Spinal cord (tissue), 10 donors: ENCODE data around the gene SCAP. TPM values are rescaled to one million over a fixed set of nuclear protein-coding genes. Genes with fewer than 3 reads are reported as not detected.

Source experiments
- DNase-seq, 6 donors: peaks; one replicate each; pipeline versions ENCODE4 v3.0.0 to v3.0.0-alpha.2; 2013 to 2015; ENCODE audit warnings: low spot score in 6 of 6, low read depth in 4 of 6
- H3K27ac ChIP-seq: one replicate; pipeline ENCODE4 v1.5.1; 2013; ENCODE audit warnings: low read depth, low read length, control low read depth
- H3K27me3 ChIP-seq: one replicate; pipeline ENCODE4 v1.6.1; 2013; ENCODE audit warnings: low read length; ENCODE audit not compliant: control insufficient read depth, insufficient read depth
- H3K36me3 ChIP-seq: one replicate; pipeline ENCODE4 v1.6.1; 2013; ENCODE audit warnings: low read length; ENCODE audit not compliant: control insufficient read depth, insufficient read depth
- H3K4me1 ChIP-seq: one replicate; pipeline ENCODE4 v1.6.1; 2013; ENCODE audit warnings: low read length; ENCODE audit not compliant: control insufficient read depth, insufficient read depth
- H3K4me3 ChIP-seq: one replicate; pipeline ENCODE4 v1.5.1; 2013; ENCODE audit warnings: low read depth, low read length, control low read depth
- H3K9me3 ChIP-seq: one replicate; pipeline ENCODE4 v1.6.1; 2013; ENCODE audit warnings: low read length; ENCODE audit not compliant: control insufficient read depth, insufficient read depth
- WGBS: methylation state at CpG from one replicate; pipeline ENCODE4 v1.1.5; 2013; ENCODE audit warnings: missing lambda C conversion rate; ENCODE audit not compliant: insufficient coverage; 5-methylcytosine and 5-hydroxymethylcytosine counted together
- polyA plus RNA-seq, 2 donors: library from polyadenylated mRNA; unstranded; fragments of 120-200 nt; gene quantifications; one replicate each; pipeline ENCODE4 v1.2.1, GENCODE V29; 2013; ENCODE audit not compliant: insufficient read length in 2 of 2
- total RNA-seq, 2 donors: library from RNA; depleted of rRNA in 1 of 2; stranded (reverse); fragments of 120-200 nt in 1 of 2; fragments of >200 nt in 1 of 2; gene quantifications; one replicate each; pipeline versions ENCODE4 v1.2.3 to v1.2.4, GENCODE V29; 2013 to 2014
- donor health status: healthy.

Gene SCAP
- total and polyA plus RNA-seq, 4 donors = 63.9 to 99.5 (median 93.4) TPM

- no peaks in the 10 kb centered on the region for H3K9me3 ChIP-seq
- H3K27me3 ChIP-seq = no peaks in the 10 kb centered on the region
- no peak for DNase-seq
- 70% methylated on average over 6 of the region's 9 CpGs for WGBS
- no peak overlapping the region for H3K4me3 ChIP-seq
- H3K27ac ChIP-seq = no peak overlapping the region
- H3K4me1 ChIP-seq = peaks cover 23% of the 10 kb centered on the region
- H3K36me3 ChIP-seq = peaks cover 86% of the 10 kb centered on the region
Observed at GRCh38 chr3:47406762-47407149, 69.0 kb downstream of the SCAP start.

- Histone ChIP-seq H3K27me3 (no peaks in the 10 kb centered on the region), H3K4me1 (peaks cover 23% of the 10 kb centered on the region), H3K27ac (peak overlapping the region; percentile 90), H3K4me3 (no peak overlapping the region), H3K9me3 (no peaks in the 10 kb centered on the region), H3K36me3 (peaks cover 80% of the 10 kb centered on the region)
- no peak for DNase-seq
- 92% methylated on average over 22 of the region's 31 CpGs for WGBS
Observed at GRCh38 chr3:47405820-47406761, 69.7 kb downstream of the SCAP start.

DNA sequence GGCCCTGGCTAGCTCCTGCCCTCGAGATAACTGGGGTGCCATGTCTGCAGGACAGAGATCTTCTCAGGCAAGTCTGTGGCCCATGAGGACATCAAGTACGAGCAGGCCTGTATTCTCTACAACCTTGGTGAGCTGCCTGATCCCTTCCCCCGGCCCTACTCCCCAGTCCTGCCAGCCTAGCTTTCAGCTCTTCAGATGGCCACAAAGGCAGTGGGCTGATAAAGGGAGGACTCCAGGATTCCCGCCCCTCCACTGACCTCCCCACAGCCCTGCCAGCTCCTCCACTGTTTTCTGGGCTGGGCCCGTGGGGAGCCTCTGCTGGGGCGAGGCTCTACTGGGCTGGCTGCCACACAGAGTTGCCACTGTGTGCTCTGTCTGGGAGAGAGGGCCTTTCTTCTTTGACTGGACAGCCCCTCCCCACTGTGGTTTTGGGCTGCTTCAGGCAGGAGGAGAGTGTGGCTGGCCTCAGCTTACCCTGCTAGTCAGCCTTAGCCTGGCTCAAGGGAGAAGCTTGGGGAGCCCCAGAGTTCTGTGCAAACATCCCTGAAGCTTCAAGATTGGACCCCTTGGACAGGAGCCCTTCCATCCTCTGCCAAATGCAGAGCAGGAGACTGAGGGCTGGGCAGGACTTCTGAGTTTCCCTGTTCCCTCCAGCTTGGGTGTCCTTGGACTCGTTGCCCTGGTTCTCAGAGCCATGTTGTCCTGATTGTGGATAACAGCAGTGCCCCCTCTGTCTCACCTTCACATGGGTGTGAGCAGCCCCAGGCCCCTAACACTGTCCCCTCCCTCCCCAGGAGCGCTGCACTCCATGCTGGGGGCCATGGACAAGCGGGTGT is 70.6 kb downstream of the SCAP start:
- Histone ChIP-seq H3K4me3 (no peak overlapping the region), H3K9me3 (no peaks in the 10 kb centered on the region), H3K27ac (peak overlapping the region; percentile 90), H3K27me3 (no peaks in the 10 kb centered on the region), H3K4me1 (peaks cover 23% of the 10 kb centered on the region), H3K36me3 (peaks cover 74% of the 10 kb centered on the region)
- 29% methylated on average over 5 of the region's 9 CpGs for WGBS
- peak; percentile 33 to 86 (median 58) for DNase-seq

- H3K4me3 ChIP-seq = no peak overlapping the region
- peaks cover 26% of the 10 kb centered on the region for H3K4me1 ChIP-seq
- peak overlapping the region; percentile 90 for H3K27ac ChIP-seq
- H3K9me3 ChIP-seq = no peaks in the 10 kb centered on the region
- peaks cover 69% of the 10 kb centered on the region for H3K36me3 ChIP-seq
- DNase-seq = no peak
- no peaks in the 10 kb centered on the region for H3K27me3 ChIP-seq
- 84% methylated on average over 10 of the region's 13 CpGs for WGBS
Observed at GRCh38 chr3:47404431-47404876, 71.3 kb downstream of the SCAP start.

GRCh38 chr3:47399531-47400270 is 76.0 kb downstream of the SCAP start:
- Histone ChIP-seq H3K4me1 (peaks cover 22% of the 10 kb centered on the region), H3K9me3 (no peaks in the 10 kb centered on the region), H3K27ac (no peak overlapping the region), H3K27me3 (no peaks in the 10 kb centered on the region), H3K4me3 (no peak overlapping the region), H3K36me3 (peaks cover 39% of the 10 kb centered on the region)
- no peak for DNase-seq
- WGBS = 89% methylated on average over 3 of the region's 9 CpGs

- Histone ChIP-seq H3K4me3 (no peak overlapping the region), H3K27ac (peak overlapping the region; percentile 16), H3K9me3 (no peaks in the 10 kb centered on the region), H3K4me1 (peaks cover 15% of the 10 kb centered on the region), H3K27me3 (no peaks in the 10 kb centered on the region), H3K36me3 (peaks cover 36% of the 10 kb centered on the region)
- 63% methylated on average over 1 of the region's 1 CpG for WGBS
- no peak for DNase-seq
Observed at GRCh38 chr3:47399016-47399415, 76.7 kb downstream of the SCAP start.

- H3K9me3 ChIP-seq = no peaks in the 10 kb centered on the region
- DNase-seq = no peak
- H3K36me3 ChIP-seq = peaks cover 30% of the 10 kb centered on the region
- peaks cover 13% of the 10 kb centered on the region for H3K4me1 ChIP-seq
- H3K27ac ChIP-seq = no peak overlapping the region
- H3K4me3 ChIP-seq = no peak overlapping the region
- 100% methylated on average over 3 of the region's 7 CpGs for WGBS
- no peaks in the 10 kb centered on the region for H3K27me3 ChIP-seq
Observed at GRCh38 chr3:47398228-47398627, 77.5 kb downstream of the SCAP start.

DNA sequence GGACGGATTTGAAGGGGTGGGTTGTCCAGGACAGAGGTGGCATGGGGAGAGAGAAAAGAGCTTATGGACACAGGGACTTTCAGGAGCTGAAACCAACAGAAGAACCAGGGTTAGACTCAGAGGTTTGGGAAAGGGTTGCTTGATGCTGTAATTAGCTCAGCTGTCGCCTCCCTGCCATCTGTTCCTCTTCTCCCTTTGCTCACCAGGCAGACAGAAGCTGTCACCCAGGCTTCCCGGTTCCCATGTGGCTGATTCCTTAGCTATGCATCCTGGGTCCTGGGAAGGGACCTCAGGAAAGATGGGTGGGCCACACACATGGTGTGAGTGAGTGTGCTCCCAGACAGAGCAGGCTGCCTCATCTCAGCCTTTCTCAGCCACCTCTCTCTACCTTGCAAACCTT is 80.9 kb downstream of the SCAP start:
- peak in 2 of 6 donors; percentile 38 to 77 for DNase-seq
- Histone ChIP-seq H3K36me3 (peaks cover 17% of the 10 kb centered on the region), H3K27me3 (no peaks in the 10 kb centered on the region), H3K4me3 (no peak overlapping the region), H3K4me1 (peaks cover 13% of the 10 kb centered on the region), H3K27ac (no peak overlapping the region), H3K9me3 (no peaks in the 10 kb centered on the region)
- WGBS = 76% methylated on average over 2 of the region's 3 CpGs
